Measurements from ENCODE around the gene ZC3H12D. TPM values are rescaled to one million over a fixed set of nuclear protein-coding genes. Genes with fewer than 3 reads are reported as not detected.
A peak's percentile ranks its signal among the peaks of the same experiment; 100 is the strongest.

ZC3H12D gene
- total RNA-seq, 3 donors from 2014 or later (not counting 1 experiment from before 2014, with no cell fraction given): 0.49 to 7.7 (median 4.1) TPM

- intact Hi-C loops (cut with micrococcal nuclease): no loop called here
- Histone ChIP-seq H3K4me3 (ENCODE audit: low read length) (no peak overlapping the region), H3K27me3 (ENCODE audit: control insufficient read depth, insufficient read depth, low read length) (no peaks in the 10 kb centered on the region), H3K27ac (ENCODE audit: low read length) (no peak overlapping the region), H3K4me1 (ENCODE audit: control insufficient read depth, insufficient read depth, low read length) (no peaks in the 10 kb centered on the region), H3K36me3 (ENCODE audit: control insufficient read depth, insufficient read depth, low read length) (peaks cover 17% of the 10 kb centered on the region), H3K9me3 (ENCODE audit: control insufficient read depth, insufficient read depth, low read length) (no peaks in the 10 kb centered on the region)
- Mint-ChIP-seq H3K4me3 (no peak overlapping the region), H3K9me3 (no peaks in the 10 kb centered on the region), H3K27ac (no peak overlapping the region), H3K36me3 (peaks cover 2% of the 10 kb centered on the region), H3K27me3 (ENCODE audit: low read depth in 2 of 2) (no peaks in the 10 kb centered on the region), H3K4me1 (peaks cover 2% of the 10 kb centered on the region in 2 donors)
- ATAC-seq: no peak
- DNase-seq: no peak
- no peak for TF ChIP-seq CTCF (IDR thresholded peaks at IDR 0.05)
Measured at GRCh38 chr6:149410557-149410956, 74.3 kb downstream of the ZC3H12D start.

- no peaks in the 10 kb centered on the region for H3K27me3 ChIP-seq (ENCODE audit: control insufficient read depth, insufficient read depth, low read length)
- no peak for TF ChIP-seq CTCF (IDR thresholded peaks at IDR 0.05)
- H3K4me1 Mint-ChIP-seq: peaks cover 8 to 11% of the 10 kb centered on the region in 2 donors
- no peak overlapping the region for H3K4me3 ChIP-seq (ENCODE audit: low read length)
- no peak overlapping the region for H3K4me3 Mint-ChIP-seq
- ATAC-seq (no peak), DNase-seq (no peak)
- H3K27ac ChIP-seq (ENCODE audit: low read length): no peak overlapping the region
- H3K4me1 ChIP-seq (ENCODE audit: control insufficient read depth, insufficient read depth, low read length): no peaks in the 10 kb centered on the region
- no peaks in the 10 kb centered on the region for H3K27me3 Mint-ChIP-seq (ENCODE audit: low read depth in 2 of 2)
- 88% methylated on average over 2 of the region's 3 CpGs for WGBS (ENCODE audit: insufficient coverage)
- no peaks in the 10 kb centered on the region for H3K9me3 Mint-ChIP-seq
- H3K36me3 ChIP-seq (ENCODE audit: control insufficient read depth, insufficient read depth, low read length): peaks cover 23% of the 10 kb centered on the region
- H3K9me3 ChIP-seq (ENCODE audit: control insufficient read depth, insufficient read depth, low read length): no peaks in the 10 kb centered on the region
- intact Hi-C loops (cut with micrococcal nuclease): no loop called here
- H3K36me3 Mint-ChIP-seq: peaks cover 11% of the 10 kb centered on the region
- H3K27ac Mint-ChIP-seq: no peak overlapping the region
Measured at GRCh38 chr6:149409617-149410016, 75.2 kb downstream of the ZC3H12D start.

DNA sequence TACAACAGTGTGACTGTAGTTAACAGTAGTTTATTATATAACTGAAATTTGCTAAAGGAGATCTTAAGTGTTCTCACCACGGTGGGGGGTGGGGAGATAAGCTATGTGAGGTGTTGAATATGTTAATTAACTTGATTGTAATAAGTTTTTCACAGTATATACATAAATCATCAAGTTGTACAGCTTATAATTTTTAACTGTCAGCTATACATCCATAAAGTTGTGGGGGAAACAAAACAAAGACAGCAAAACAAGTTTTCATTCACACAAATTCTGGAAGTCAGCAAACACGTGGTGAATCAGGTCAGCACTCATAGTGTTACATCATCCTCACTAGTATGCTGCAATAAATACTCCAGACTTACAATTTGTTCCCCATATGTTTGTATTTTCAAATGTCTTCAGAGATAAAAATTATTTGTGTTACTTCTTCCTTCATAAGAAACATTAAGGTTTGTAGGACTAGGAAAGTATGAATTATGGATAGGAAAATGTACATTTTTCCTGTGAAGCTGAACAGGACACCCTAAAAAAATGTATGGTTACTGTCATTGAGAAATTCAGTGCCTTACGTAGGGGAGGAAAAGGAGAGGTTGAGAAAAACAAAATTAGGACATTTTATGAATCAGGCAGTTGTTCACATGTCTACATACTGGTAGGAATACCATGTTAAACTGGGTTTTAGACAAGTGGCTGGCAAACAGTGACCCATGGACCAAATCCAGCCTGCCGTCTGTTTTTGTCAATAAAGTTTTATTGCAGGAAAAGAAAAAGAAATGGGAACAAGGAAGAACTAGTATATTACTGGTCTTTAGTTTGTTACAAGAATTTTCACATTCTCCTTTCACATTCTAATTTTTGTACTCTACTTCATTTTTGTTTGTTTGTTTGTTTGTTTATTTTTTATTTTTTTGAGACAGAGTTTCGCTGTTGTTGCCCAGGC, 78.7 kb downstream of the ZC3H12D start:
- Histone ChIP-seq H3K36me3 (ENCODE audit: control insufficient read depth, insufficient read depth, low read length) (peaks cover 33% of the 10 kb centered on the region), H3K27ac (ENCODE audit: low read length) (no peak overlapping the region), H3K4me1 (ENCODE audit: control insufficient read depth, insufficient read depth, low read length) (no peaks in the 10 kb centered on the region), H3K4me3 (ENCODE audit: low read length) (no peak overlapping the region), H3K9me3 (ENCODE audit: control insufficient read depth, insufficient read depth, low read length) (no peaks in the 10 kb centered on the region), H3K27me3 (ENCODE audit: control insufficient read depth, insufficient read depth, low read length) (no peaks in the 10 kb centered on the region)
- ATAC-seq (peak in 1 of 3 donors; percentile 21), DNase-seq (no peak)
- no peak overlapping the region for H3K4me3 Mint-ChIP-seq
- no peaks in the 10 kb centered on the region for H3K27me3 Mint-ChIP-seq (ENCODE audit: low read depth in 2 of 2)
- H3K9me3 Mint-ChIP-seq: no peaks in the 10 kb centered on the region
- H3K36me3 Mint-ChIP-seq: peaks cover 13% of the 10 kb centered on the region
- H3K4me1 Mint-ChIP-seq: peaks cover 8 to 12% of the 10 kb centered on the region in 2 donors
- H3K27ac Mint-ChIP-seq: peak overlapping the region; percentile 32 to 70
- WGBS (ENCODE audit: insufficient coverage): 74% methylated on average over 4 of the region's 5 CpGs
- intact Hi-C loops (cut with micrococcal nuclease): no loop called here
- TF ChIP-seq CTCF (IDR thresholded peaks at IDR 0.05): no peak
